ENCODE data around the gene FRMPD1. TPM values are rescaled to one million over a fixed set of nuclear protein-coding genes. Genes with fewer than 3 reads are reported as not detected.

Gene FRMPD1
- total and polyA plus RNA-seq, 10 of the 15 experiments (the other 5 are each of a cell fraction or from before 2014, with no cell fraction given), result 0.01 to 0.08 (median 0.05) TPM; not detected in 6

DNA sequence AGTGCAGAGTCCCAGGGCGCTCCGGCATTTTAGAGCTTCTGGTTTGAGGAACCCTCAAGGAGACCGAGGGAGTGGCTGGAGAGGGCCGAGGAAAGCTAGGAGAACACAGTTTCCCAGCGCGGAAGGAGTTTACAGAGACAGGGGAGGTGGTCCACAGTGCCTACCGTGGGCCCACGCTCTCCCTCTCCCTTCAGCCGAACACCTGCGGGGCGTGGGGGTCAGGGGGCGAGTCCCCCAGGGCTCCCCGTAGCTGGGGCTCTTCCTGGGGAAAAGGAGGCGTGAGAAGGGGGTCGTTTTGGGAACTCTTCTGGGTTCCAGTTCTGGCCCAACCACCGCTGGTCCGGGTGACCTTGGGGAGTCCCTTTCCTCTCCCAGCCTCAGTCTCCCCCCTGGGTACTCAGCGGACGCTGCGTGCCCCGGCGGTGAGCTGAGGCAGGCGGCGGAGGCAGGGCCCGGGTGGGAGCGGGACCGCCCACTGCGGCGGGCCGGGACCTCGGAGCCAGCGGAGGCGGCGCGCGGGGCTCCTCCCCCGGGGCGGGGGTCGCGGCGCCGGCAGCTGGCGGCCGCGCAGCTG is 368 bp upstream of the FRMPD1 start:
- no TSS peak for BruUV-seq (replicated peaks)
- Histone ChIP-seq H3K27me3 (replicated peaks in 1 of 2; ENCODE audit: control insufficient read depth in 2 of 2, insufficient read depth in 2 of 2, low read length in 1 of 2) (peaks cover 20 to 26% of the 10 kb centered on the region in 2 experiments), H3K79me2 (ENCODE audit: control insufficient read depth, insufficient read depth, low read length) (no peaks in the 10 kb centered on the region), H3K4me2 (ENCODE audit: control insufficient read depth, insufficient read depth) (peak overlapping the region; percentile 91; the same call in 1 of the 2 replicates), H3K9ac (ENCODE audit: control insufficient read depth, insufficient read depth, low read length) (no peak overlapping the region), H4K20me1 (ENCODE audit: control insufficient read depth, insufficient read depth) (no peaks in the 10 kb centered on the region), H2AFZ (ENCODE audit: control insufficient read depth, low read depth, low read length) (no peak overlapping the region), H3K36me3 (ENCODE audit: control insufficient read depth in 2 of 2, insufficient read depth in 2 of 2, low read length in 1 of 2) (no peaks in the 10 kb centered on the region), H3K9me3 (replicated peaks; ENCODE audit: control insufficient read depth, insufficient read depth, low read length) (no peaks in the 10 kb centered on the region), H3K27ac (ENCODE audit: control insufficient read depth, insufficient read depth) (no peak overlapping the region), H3K4me1 (ENCODE audit: control insufficient read depth, insufficient read depth, low read length) (no peaks in the 10 kb centered on the region), H3K4me3 (no peak overlapping the region)
- no peak for TF ChIP-seq RAD21 (IDR thresholded peaks at IDR 0.05; ENCODE audit: insufficient read depth, low read depth, low read length)
- TF ChIP-seq MTA2 (IDR thresholded peaks at IDR 0.05; ENCODE audit: low read depth), result no peak
- TF ChIP-seq KAT2A (conservative IDR thresholded peaks at IDR 0.05; ENCODE audit: control insufficient read depth, low read depth, low read length), result no peak
- TF ChIP-seq TCF12 (IDR thresholded peaks at IDR 0.05; ENCODE audit: low read depth, low read length), result no peak
- TF ChIP-seq ZNF24 (IDR thresholded peaks at IDR 0.05), result no peak
- no peak for TF ChIP-seq SMAD1 (IDR thresholded peaks at IDR 0.05; ENCODE audit: low read depth, partially characterized antibody)
- no peak for TF ChIP-seq RCOR1 (conservative IDR thresholded peaks at IDR 0.05; ENCODE audit: low read depth, low read length)
- no peak for TF ChIP-seq SPI1 (IDR thresholded peaks at IDR 0.05; ENCODE audit: borderline replicate concordance, insufficient read depth, low read depth, low read length)
- TF ChIP-seq STAT1 (conservative IDR thresholded peaks at IDR 0.05), result no peak
- DNase-seq (ENCODE audit: low read depth, low spot score) (no peak), FAIRE-seq (no peak), ATAC-seq (no peak)
- SMC1A ChIA-PET (ENCODE audit: uncharacterized antibody, unreplicated experiment), result interaction anchor here (1.2 kb wide), 1 partner anchor 201 kb away, joined by 3 read pairs; no protein-coding TSS in a partner anchor
- POLR2A ChIA-PET, result no interaction called here
- in situ Hi-C loops (cut with MboI) (no loop called here), intact Hi-C loops (cut with micrococcal nuclease; ENCODE audit: unreplicated experiment) (no loop called here)
- 39% methylated on average over 29 of the region's 45 CpGs for WGBS (ENCODE audit: insufficient coverage, insufficient replicate concordance, low lambda C conversion rate, missing lambda C conversion rate)
- RAD21 ChIA-PET (ENCODE audit: unreplicated experiment), result no interaction called here
- CTCF ChIA-PET, result interaction anchor here (0.5 to 0.9 kb wide), 2 partner anchors 24 to 128 kb away, joined by 3 to 5 read pairs; no protein-coding TSS in a partner anchor

All from GM12878 (cell line).